ENCODE measurements around the gene JUND. TPM values are rescaled to one million over a fixed set of nuclear protein-coding genes. Genes with fewer than 3 reads are reported as not detected.

The JUND gene
- total RNA-seq, 1 donor from 2014 or later = 266 TPM

DNA sequence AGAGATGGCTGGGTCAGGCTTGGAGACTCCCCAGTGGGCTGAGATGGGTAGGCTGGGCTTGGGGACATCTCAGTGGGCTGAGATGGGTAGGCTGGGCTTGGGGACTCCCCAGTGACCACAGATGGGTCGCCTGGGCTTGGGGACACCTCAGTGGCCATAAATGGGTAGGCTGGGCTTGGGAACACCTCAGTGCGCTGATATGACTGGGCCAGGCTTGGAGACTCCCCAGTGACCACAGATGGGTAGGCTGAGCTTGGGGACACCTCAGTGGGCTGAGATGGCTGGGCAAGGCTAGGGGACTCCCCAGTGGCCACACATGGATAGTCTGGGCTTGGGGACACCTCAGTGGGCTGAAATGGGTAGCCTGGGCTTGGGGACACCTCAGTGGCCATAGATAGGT is 19.9 kb downstream of the JUND start:
- DNase-seq (ENCODE audit: low read depth) = no peak
- TF ChIP-seq, protein P1, sequence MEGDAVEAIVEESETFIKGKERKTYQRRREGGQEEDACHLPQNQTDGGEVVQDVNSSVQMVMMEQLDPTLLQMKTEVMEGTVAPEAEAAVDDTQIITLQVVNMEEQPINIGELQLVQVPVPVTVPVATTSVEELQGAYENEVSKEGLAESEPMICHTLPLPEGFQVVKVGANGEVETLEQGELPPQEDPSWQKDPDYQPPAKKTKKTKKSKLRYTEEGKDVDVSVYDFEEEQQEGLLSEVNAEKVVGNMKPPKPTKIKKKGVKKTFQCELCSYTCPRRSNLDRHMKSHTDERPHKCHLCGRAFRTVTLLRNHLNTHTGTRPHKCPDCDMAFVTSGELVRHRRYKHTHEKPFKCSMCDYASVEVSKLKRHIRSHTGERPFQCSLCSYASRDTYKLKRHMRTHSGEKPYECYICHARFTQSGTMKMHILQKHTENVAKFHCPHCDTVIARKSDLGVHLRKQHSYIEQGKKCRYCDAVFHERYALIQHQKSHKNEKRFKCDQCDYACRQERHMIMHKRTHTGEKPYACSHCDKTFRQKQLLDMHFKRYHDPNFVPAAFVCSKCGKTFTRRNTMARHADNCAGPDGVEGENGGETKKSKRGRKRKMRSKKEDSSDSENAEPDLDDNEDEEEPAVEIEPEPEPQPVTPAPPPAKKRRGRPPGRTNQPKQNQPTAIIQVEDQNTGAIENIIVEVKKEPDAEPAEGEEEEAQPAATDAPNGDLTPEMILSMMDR (conservative IDR thresholded peaks at IDR 0.05; ENCODE audit: low read depth, low read length) = no peak
- H3K4me3 ChIP-seq (ENCODE audit: low read depth, low read length) = no peak overlapping the region

DNA sequence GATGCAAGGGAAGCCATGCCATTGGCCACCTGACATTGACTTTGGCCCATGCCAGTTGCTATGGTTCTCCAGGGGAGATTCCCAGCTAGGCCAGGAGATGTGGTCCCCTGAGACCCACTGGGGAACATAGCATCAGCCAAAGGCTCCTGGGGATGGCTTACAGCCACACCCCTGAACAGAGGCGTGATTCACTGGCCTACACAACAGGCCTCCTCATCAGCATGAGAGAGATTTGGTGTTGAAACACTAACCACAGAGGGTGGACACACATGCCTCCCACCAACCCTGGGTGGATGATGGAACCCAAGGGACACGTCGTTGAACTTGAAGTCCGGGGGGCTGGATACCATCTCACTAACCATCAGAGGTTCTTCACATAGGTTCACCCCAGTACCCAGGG is 21.5 kb downstream of the JUND start:
- TF ChIP-seq, protein P1 (conservative IDR thresholded peaks at IDR 0.05; ENCODE audit: low read depth, low read length) = no peak
- no peak overlapping the region for H3K4me3 ChIP-seq (ENCODE audit: low read depth, low read length)
- DNase-seq (ENCODE audit: low read depth) = no peak

DNA sequence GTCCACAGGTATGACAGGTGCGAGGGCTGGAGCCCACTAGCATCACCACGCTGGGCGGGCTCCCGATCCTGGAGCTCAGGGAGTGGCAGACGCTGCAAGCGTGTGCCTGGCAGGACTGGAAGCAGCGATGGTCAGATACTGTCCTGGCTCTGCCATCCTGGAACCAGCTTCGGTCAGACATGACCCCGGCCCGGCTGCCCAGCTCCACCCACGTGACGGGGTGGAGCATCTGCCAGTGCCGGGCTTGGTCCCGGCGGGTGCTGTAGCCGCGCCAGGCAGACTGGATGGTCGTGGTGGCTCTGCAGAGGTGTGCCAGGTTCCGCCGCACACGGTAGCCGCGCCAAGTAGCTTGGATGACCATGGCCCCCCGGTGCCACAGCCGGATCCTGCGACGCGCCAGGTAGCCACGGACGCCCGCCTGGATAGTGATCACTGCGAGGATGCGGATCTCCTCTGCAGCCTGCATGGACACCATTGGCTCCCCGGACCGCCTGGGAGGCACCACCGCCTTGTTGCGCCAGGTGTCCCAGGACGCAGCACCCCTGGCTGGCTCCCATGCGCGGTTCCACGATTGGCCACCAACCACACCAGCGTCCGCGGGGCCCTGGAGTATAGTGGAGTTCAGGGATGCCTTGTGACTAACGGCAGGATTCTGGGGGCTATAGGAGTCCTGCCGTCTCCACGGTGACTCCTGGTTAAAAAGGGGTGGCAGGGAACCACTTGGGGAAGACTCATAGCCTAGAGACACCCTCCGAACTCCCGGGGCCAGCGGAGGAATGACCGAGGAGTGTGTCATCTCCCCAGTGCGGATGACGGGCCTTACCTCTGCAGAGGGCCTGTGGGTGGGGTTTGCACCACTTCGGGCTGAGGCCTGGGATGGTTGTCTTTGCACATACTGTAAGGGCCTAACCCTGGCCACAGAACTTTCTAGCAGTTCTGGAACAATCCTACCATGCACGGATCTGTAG is 23.6 kb downstream of the JUND start:
- TF ChIP-seq, protein P1 (conservative IDR thresholded peaks at IDR 0.05; ENCODE audit: low read depth, low read length) = no peak
- H3K4me3 ChIP-seq (ENCODE audit: low read depth, low read length) = no peak overlapping the region
- no peak for DNase-seq (ENCODE audit: low read depth)

GRCh38 chr19:18254546-18255503 is 26.6 kb downstream of the JUND start:
- TF ChIP-seq, protein P1 (conservative IDR thresholded peaks at IDR 0.05; ENCODE audit: low read depth, low read length) = no peak
- no peak for DNase-seq (ENCODE audit: low read depth)
- no peak overlapping the region for H3K4me3 ChIP-seq (ENCODE audit: low read depth, low read length)

GRCh38 chr19:18253716-18254115 is 27.7 kb downstream of the JUND start:
- TF ChIP-seq, protein P1 (conservative IDR thresholded peaks at IDR 0.05; ENCODE audit: low read depth, low read length) = no peak
- no peak overlapping the region for H3K4me3 ChIP-seq (ENCODE audit: low read depth, low read length)
- no peak for DNase-seq (ENCODE audit: low read depth)

DNA sequence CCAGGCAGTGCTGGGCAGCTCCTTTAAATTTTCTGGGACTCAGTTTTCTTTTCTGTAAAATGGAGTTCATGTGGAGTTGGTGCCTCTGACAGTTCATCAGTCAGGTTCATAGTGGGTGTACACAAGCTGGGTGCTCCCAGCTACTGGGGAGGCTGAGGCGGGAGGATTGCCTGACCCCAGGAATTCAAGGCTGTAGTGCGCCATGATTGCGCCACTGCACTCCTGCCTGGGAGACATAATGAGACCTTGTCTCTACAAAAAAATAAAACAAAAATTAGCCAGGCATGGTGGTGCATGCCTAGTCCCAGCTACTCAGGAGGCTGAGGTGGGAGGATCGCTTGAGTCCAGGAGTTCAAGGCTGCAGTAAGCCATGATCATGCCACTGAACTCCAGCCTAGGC is 28.3 kb downstream of the JUND start:
- TF ChIP-seq, protein P1 (conservative IDR thresholded peaks at IDR 0.05; ENCODE audit: low read depth, low read length) = peak; percentile 2
- no peak overlapping the region for H3K4me3 ChIP-seq (ENCODE audit: low read depth, low read length)

More for the DNA sequence above, 28.3 kb downstream of the JUND start:
- no peak for DNase-seq (ENCODE audit: low read depth)

Data from epithelial cell of proximal tubule (primary cell).